Neuronal stem cell (in vitro differentiated cells): ENCODE results near the gene CACNA1H.
A peak's percentile ranks its signal among the peaks of the same experiment; 100 is the strongest.

Experiments used
- DNase-seq: peaks from one replicate; pipeline ENCODE4 v3.0.0-alpha.2; 2013; ENCODE audit warnings: low spot score
- H2AFZ ChIP-seq: one replicate; pipeline ENCODE4 v1.6.1; 2013; ENCODE audit warnings: mild to moderate bottlenecking, low read length, inconsistent platforms
- H2AK5ac ChIP-seq: 2 replicates; pipeline ENCODE4 v1.6.1; 2013; ENCODE audit warnings: low read depth, mild to moderate bottlenecking, inconsistent platforms, low read length, moderate library complexity, mixed read lengths
- H2BK120ac ChIP-seq: 2 replicates; pipeline ENCODE4 v1.6.1; 2013; ENCODE audit warnings: low read depth, mild to moderate bottlenecking, inconsistent platforms, low read length, moderate library complexity, mixed read lengths
- H2BK12ac ChIP-seq: one replicate; pipeline ENCODE4 v1.6.1; 2013; ENCODE audit warnings: low read length, inconsistent platforms
- H2BK15ac ChIP-seq: 2 replicates; pipeline ENCODE4 v1.6.1; 2013; ENCODE audit warnings: mild to moderate bottlenecking, low read length, inconsistent platforms, mixed read lengths
- H2BK5ac ChIP-seq: one replicate; pipeline ENCODE4 v1.6.1; 2013; ENCODE audit warnings: inconsistent platforms, mild to moderate bottlenecking, low read length, moderate library complexity
- H3K14ac ChIP-seq: one replicate; pipeline ENCODE4 v1.6.1; 2013; ENCODE audit warnings: low read length, inconsistent platforms
- H3K18ac ChIP-seq: 2 replicates; pipeline ENCODE4 v1.6.1; 2013; ENCODE audit warnings: low read length, inconsistent platforms
- H3K23ac ChIP-seq: 2 replicates; pipeline ENCODE4 v1.6.1; 2013; ENCODE audit warnings: low read depth, mild to moderate bottlenecking, mixed read lengths, low read length, inconsistent platforms; ENCODE audit not compliant: poor library complexity
- H3K27ac ChIP-seq: replicated peaks from 3 replicates; pipeline ENCODE4 v1.5.1; 2013; ENCODE audit warnings: low read length, inconsistent platforms
- H3K27me3 ChIP-seq, 3 experiments: 2 replicates each; pipeline ENCODE4 v1.6.1; 2013; ENCODE audit warnings: low read length in 3 of 3, mild to moderate bottlenecking in 2 of 3, inconsistent platforms in 1 of 3, low read depth in 1 of 3, mixed read lengths in 1 of 3, moderate library complexity in 1 of 3; ENCODE audit not compliant: control insufficient read depth in 3 of 3, insufficient read depth in 3 of 3
- H3K36me3 ChIP-seq, 2 donors: replicated peaks in 1 of 2; 2 replicates each; pipeline ENCODE4 v1.6.1; 2013; ENCODE audit warnings: low read length in 2 of 2; ENCODE audit not compliant: control insufficient read depth in 2 of 2, insufficient read depth in 2 of 2
- H3K4ac ChIP-seq: 2 replicates; pipeline ENCODE4 v1.6.1; 2013; ENCODE audit warnings: inconsistent platforms, mild to moderate bottlenecking, low read length, moderate library complexity
- H3K4me1 ChIP-seq, 2 donors: 1 replicate in 1 of 2; 2 replicates in 1 of 2; pipeline ENCODE4 v1.6.1; 2013; ENCODE audit warnings: low read length in 2 of 2, low read depth in 1 of 2; ENCODE audit not compliant: control insufficient read depth in 2 of 2, insufficient read depth in 1 of 2
- H3K4me2 ChIP-seq: one replicate; pipeline ENCODE4 v1.6.1; 2013; ENCODE audit warnings: mild to moderate bottlenecking, low read length, inconsistent platforms; ENCODE audit not compliant: insufficient read depth, poor library complexity, severe bottlenecking
- H3K4me3 ChIP-seq, 2 donors: 2 replicates each; pipeline ENCODE4 v1.5.1; 2013; ENCODE audit warnings: low read length in 2 of 2, mild to moderate bottlenecking in 2 of 2, inconsistent platforms in 1 of 2, moderate library complexity in 1 of 2
- H3K79me1 ChIP-seq: one replicate; pipeline ENCODE4 v1.6.1; 2013; ENCODE audit warnings: low read depth, mild to moderate bottlenecking, inconsistent platforms, low read length, moderate library complexity
- H3K9ac ChIP-seq: one replicate; pipeline ENCODE4 v1.6.1; 2013; ENCODE audit warnings: mild to moderate bottlenecking, low read depth, low read length, inconsistent platforms; ENCODE audit not compliant: poor library complexity
- H3K9me3 ChIP-seq, 2 donors: replicated peaks in 1 of 2; 2 replicates each; pipeline versions ENCODE3 to v1.6.1; 2013; ENCODE audit warnings: low read length in 2 of 2, mild to moderate bottlenecking in 2 of 2, inconsistent platforms in 1 of 2, low read depth in 1 of 2, mixed read lengths in 1 of 2, moderate library complexity in 1 of 2; ENCODE audit not compliant: control insufficient read depth in 2 of 2, insufficient read depth in 1 of 2
- H4K8ac ChIP-seq: one replicate; pipeline ENCODE4 v1.6.1; 2013; ENCODE audit warnings: low read depth, mild to moderate bottlenecking, inconsistent platforms, low read length, moderate library complexity
- H4K91ac ChIP-seq: one replicate; pipeline ENCODE4 v1.6.1; 2013; ENCODE audit warnings: low read length, low read depth, mild to moderate bottlenecking, inconsistent platforms; ENCODE audit not compliant: poor library complexity
- WGBS, 2 donors: extraction: QIAGEN DNeasy Blood & Tissue Kit; methylation state at CpG; one replicate each; pipeline ENCODE4 v1.1.7; 2013; ENCODE audit warnings: missing lambda C conversion rate in 2 of 2, mixed read lengths in 1 of 2; ENCODE audit not compliant: insufficient read length in 2 of 2, insufficient replicate concordance in 1 of 2; ENCODE audit errors: extremely low coverage in 2 of 2; 5-methylcytosine and 5-hydroxymethylcytosine counted together

CACNA1H gene

DNA sequence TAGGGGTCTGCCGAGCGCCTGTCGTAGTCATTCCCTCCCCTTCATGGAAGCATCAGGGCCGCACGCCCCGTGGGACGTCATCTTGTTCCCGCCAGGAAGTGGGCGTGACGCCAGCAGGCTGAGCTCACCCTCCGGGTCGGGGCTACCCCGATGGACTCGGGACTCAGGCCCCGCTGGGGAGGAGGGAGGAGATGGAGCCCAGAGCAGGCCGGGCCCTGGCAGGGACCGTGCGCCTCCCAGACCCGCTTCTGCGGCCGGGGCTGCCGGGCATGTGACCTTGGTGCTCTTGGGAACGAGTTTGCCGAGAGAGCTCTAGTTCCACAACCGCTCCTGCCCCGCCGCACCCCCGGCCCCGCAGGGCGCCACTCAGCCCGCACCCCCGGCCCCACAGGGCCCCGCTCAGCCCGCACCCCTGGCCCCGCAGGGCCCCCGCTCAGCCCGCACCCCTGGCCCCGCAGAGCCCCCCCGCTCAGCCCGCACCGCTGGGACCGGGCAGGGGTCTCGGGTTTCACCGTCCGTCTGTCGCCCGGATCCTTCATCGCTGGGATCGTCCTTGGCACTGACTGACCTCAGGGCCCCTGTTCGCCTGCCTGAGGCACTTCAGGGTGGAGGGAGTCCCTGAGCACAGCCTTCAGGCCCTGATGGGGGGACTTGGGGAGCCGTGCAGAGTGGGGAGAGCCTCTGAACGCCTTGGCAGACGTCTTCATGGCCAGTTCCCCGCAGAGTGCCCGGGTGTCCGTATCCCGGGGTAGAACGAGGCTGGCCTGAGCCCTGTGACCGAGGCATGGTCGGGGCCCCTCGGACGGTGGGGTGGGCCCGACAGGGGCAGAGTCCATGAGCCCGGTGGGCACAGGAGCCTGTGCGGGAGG is 5.8 kb downstream of the CACNA1H start:
- Histone ChIP-seq H2AFZ (no peak overlapping the region), H3K27me3 (peaks cover 0 to 13% (median 0%) of the 10 kb centered on the region in 3 experiments), H3K27ac (no peak overlapping the region), H2BK5ac (peak overlapping the region; percentile 82), H2AK5ac (no peak overlapping the region), H3K18ac (peak overlapping the region; percentile 38), H3K23ac (peak overlapping the region; percentile 73), H2BK12ac (no peak overlapping the region), H3K9ac (peak overlapping the region; percentile 16), H3K36me3 (peaks cover 0 to 3% of the 10 kb centered on the region in 2 donors), H4K8ac (no peak overlapping the region), H4K91ac (peak overlapping the region; percentile 25), H2BK120ac (no peak overlapping the region), H3K4ac (no peak overlapping the region), H3K4me2 (no peak overlapping the region), H3K9me3 (no peaks in the 10 kb centered on the region), H3K14ac (peak overlapping the region; percentile 71), H2BK15ac (peak overlapping the region; percentile 87), H3K4me3 (no peak overlapping the region), H3K79me1 (peaks cover 32% of the 10 kb centered on the region), H3K4me1 (peaks cover 15 to 29% of the 10 kb centered on the region in 2 donors)
- no peak for DNase-seq
- no CpG with 5 or more reads among the region's 65 CpGs for WGBS, 2 donors

DNA sequence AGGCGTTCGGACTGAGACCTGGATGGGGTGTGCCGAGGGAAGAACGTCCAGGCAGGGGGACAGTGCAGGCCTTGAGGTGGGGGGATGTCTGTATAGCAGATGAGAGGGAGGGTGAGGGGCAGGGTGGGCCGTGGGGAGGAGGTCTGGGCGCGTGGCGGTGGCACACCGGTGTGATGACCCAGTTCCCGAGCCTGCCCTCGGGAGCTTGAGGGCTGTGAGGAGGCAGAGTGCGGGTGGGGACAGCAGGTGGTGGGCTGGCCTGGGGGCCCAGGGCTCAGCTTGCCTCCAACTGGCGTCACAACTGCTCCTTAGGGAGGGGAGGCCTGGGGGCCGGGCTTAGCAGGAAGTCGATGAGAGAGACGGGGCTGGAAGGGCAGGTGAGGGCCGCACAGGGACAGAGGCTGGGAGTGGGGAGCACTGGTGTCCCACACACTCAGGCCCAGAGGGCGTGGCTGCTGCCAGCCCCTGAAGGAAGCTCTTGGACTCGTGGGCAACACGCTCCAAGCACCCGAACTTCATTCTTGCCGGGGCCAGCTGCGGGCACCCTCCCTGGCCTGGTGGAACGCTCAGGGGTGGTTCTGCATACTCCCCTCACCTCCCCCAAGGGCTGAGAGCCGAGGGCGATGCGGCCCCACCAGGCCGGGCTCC is 6.5 kb downstream of the CACNA1H start:
- no peaks in the 10 kb centered on the region for H3K9me3 ChIP-seq
- peak overlapping the region; percentile 57 for H3K18ac ChIP-seq
- H3K4ac ChIP-seq, result no peak overlapping the region
- H3K4me2 ChIP-seq, result no peak overlapping the region
- peak overlapping the region; percentile 82 for H2BK5ac ChIP-seq
- H2AK5ac ChIP-seq, result no peak overlapping the region
- peaks cover 0 to 6% of the 10 kb centered on the region in 2 donors for H3K36me3 ChIP-seq
- H2BK15ac ChIP-seq, result peak overlapping the region; percentile 87
- no CpG with 5 or more reads among the region's 28 CpGs for WGBS, 2 donors
- no peak overlapping the region for H2AFZ ChIP-seq
- no peak overlapping the region for H3K4me3 ChIP-seq
- peak overlapping the region; percentile 9 for H3K14ac ChIP-seq
- peak overlapping the region; percentile 25 for H4K91ac ChIP-seq
- H3K27me3 ChIP-seq, result peaks cover 0 to 9% (median 0%) of the 10 kb centered on the region in 3 experiments
- no peak overlapping the region for H2BK12ac ChIP-seq
- H3K27ac ChIP-seq, result no peak overlapping the region
- H3K79me1 ChIP-seq, result peaks cover 35% of the 10 kb centered on the region
- H3K23ac ChIP-seq, result peak overlapping the region; percentile 73
- peak overlapping the region; percentile 72 for H3K9ac ChIP-seq
- peaks cover 12 to 24% of the 10 kb centered on the region in 2 donors for H3K4me1 ChIP-seq
- H4K8ac ChIP-seq, result no peak overlapping the region
- no peak for DNase-seq
- H2BK120ac ChIP-seq, result no peak overlapping the region

DNA sequence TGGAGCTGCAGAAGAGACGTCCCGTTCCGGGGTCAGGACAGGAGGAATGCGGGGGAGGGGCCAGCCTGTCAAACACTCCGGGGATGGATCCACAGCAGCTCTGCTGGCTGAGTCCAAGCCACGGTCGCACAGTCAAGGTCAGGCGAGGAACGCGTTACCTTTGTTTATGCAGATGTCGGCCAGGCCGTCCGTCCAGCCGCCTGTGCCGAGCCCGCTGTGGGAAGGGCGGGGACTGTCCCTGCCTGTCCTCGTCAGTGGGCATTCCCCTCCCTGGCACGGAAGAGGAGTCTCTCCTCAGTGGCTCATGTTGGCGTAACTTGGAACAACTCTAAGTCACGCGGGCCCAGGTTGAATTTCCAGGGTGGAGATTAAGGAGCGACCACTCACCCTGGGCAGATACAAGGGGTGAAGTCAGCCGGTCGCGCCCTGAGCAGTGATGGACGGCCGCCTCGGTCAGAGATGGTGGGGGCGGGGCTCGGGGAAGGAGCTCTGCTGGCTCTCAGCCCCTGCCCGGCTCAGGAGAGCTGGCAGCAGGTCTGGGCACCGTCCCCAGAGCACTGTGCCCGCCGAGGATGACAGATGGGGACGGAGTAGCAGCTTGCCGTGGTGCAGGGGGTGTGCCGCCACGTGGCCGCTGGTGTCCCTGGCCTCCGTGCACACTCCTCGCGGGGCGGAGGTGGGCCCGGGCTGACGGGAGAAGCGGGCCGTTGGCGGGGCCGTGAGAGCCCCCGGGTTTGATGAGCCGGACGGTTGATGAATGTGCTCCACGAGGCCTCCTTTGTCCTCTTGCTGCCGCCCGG is 7.3 kb downstream of the CACNA1H start:
- Histone ChIP-seq H3K18ac (peak overlapping the region; percentile 57), H3K9me3 (no peaks in the 10 kb centered on the region), H3K27ac (no peak overlapping the region), H3K4me2 (no peak overlapping the region), H3K36me3 (peaks cover 0 to 6% of the 10 kb centered on the region in 2 donors), H3K4ac (no peak overlapping the region), H2BK12ac (no peak overlapping the region), H3K4me1 (peaks cover 9 to 23% of the 10 kb centered on the region in 2 donors), H3K27me3 (peaks cover 0 to 2% (median 0%) of the 10 kb centered on the region in 3 experiments), H4K8ac (no peak overlapping the region), H3K14ac (peak overlapping the region; percentile 82), H2AFZ (no peak overlapping the region), H2BK15ac (no peak overlapping the region), H3K9ac (peak overlapping the region; percentile 60), H2BK5ac (no peak overlapping the region), H2AK5ac (no peak overlapping the region), H4K91ac (no peak overlapping the region), H3K4me3 (no peak overlapping the region), H3K23ac (peak overlapping the region; percentile 91), H2BK120ac (no peak overlapping the region), H3K79me1 (peaks cover 36% of the 10 kb centered on the region)
- no peak for DNase-seq
- WGBS, 2 donors, result no CpG with 5 or more reads among the region's 56 CpGs
